ENCODE results near the gene WDR86.

Gene WDR86

GRCh38 chr7:151368136-151368571 is 41.7 kb downstream of the WDR86 start:
- no peak for FAIRE-seq
- DNase-seq (ENCODE audit: insufficient read length, low spot score), result no peak
- TF ChIP-seq CTCF (IDR thresholded peaks at IDR 0.05; ENCODE audit: insufficient read depth, missing control alignments), result peak; percentile 86

- no peak for FAIRE-seq
- TF ChIP-seq CTCF (IDR thresholded peaks at IDR 0.05; ENCODE audit: insufficient read depth, missing control alignments), result no peak
- no peak for DNase-seq (ENCODE audit: insufficient read length, low spot score)
These were observed 42.6 kb downstream of the WDR86 start for GRCh38 chr7:151367284-151367683.

GRCh38 chr7:151366880-151367222 is 43.0 kb downstream of the WDR86 start:
- no peak for FAIRE-seq

GRCh38 chr7:151366166-151366879 is 43.5 kb downstream of the WDR86 start:
- no peak for FAIRE-seq
- no peak for TF ChIP-seq CTCF (IDR thresholded peaks at IDR 0.05; ENCODE audit: insufficient read depth, missing control alignments)
- no peak for DNase-seq (ENCODE audit: insufficient read length, low spot score)

More at GRCh38 chr7:151366880-151367222, 43.0 kb downstream of the WDR86 start:
- TF ChIP-seq CTCF (IDR thresholded peaks at IDR 0.05; ENCODE audit: insufficient read depth, missing control alignments), result no peak
- no peak for DNase-seq (ENCODE audit: insufficient read length, low spot score)

GRCh38 chr7:151363182-151363581 is 46.7 kb downstream of the WDR86 start:
- no peak for TF ChIP-seq CTCF (IDR thresholded peaks at IDR 0.05; ENCODE audit: insufficient read depth, missing control alignments)
- DNase-seq (ENCODE audit: insufficient read length, low spot score) (no peak), FAIRE-seq (no peak)

GRCh38 chr7:151361193-151361959 is 48.5 kb downstream of the WDR86 start:
- no peak for FAIRE-seq
- no peak for TF ChIP-seq CTCF (IDR thresholded peaks at IDR 0.05; ENCODE audit: insufficient read depth, missing control alignments)
- no peak for DNase-seq (ENCODE audit: insufficient read length, low spot score)

- no peak for DNase-seq (ENCODE audit: insufficient read length, low spot score)
- FAIRE-seq, result no peak
- no peak for TF ChIP-seq CTCF (IDR thresholded peaks at IDR 0.05; ENCODE audit: insufficient read depth, missing control alignments)
These were observed 57.3 kb downstream of the WDR86 start for GRCh38 chr7:151352512-151352911.
